HL-60 (cell line): Measurements from ENCODE around the gene SPRING1.

ENCODE experiments used
- DNase-seq, 2 experiments: peaks; one replicate each; pipeline ENCODE4 v3.0.0-alpha.2; 2010 to 2020; ENCODE audit warnings: low read depth in 1 of 2, low spot score in 1 of 2
- H3K27ac ChIP-seq: fragments of 250-450 bp; sonication (Bioruptor Pico); replicated peaks from 2 replicates; pipeline ENCODE4 v1.5.1; 2020; ENCODE audit warnings: mild to moderate bottlenecking, moderate library complexity
- H3K27me3 ChIP-seq: fragments of 250-450 bp; sonication (Bioruptor Pico); 2 replicates; pipeline ENCODE4 v1.5.1; 2021; ENCODE audit warnings: mild to moderate bottlenecking, moderate library complexity; ENCODE audit not compliant: insufficient read depth, poor library complexity, severe bottlenecking
- H3K4me3 ChIP-seq: replicated peaks from 2 replicates; pipeline ENCODE4 v1.5.1; 2011; ENCODE audit warnings: mild to moderate bottlenecking, control low read depth, low read length; ENCODE audit not compliant: insufficient read depth
- GABPA ChIP-seq: IDR thresholded peaks from 2 replicates; pipeline ENCODE4 v1.6.1; 2012; ENCODE audit warnings: low read depth
- POLR2AphosphoS5 ChIP-seq: IDR thresholded peaks from 2 replicates; pipeline ENCODE4 v1.6.1; 2012; ENCODE audit warnings: low read depth
- SPI1 ChIP-seq: IDR thresholded peaks from 2 replicates; pipeline ENCODE4 v1.6.1; 2012; ENCODE audit warnings: low read depth, mild to moderate bottlenecking, borderline replicate concordance
- long read RNA-seq: library from polyadenylated mRNA; unstranded; transcript quantifications from one replicate; pipeline ENCODE4 v2.0.0, GENCODE V29; 2020
- TF ChIP-seq, protein P1 (sequence below): IDR thresholded peaks from 2 replicates; pipeline ENCODE4 v1.6.1; 2012; ENCODE audit warnings: low read depth; ENCODE audit not compliant: insufficient replicate concordance
- TF ChIP-seq, protein P2 (sequence below): IDR thresholded peaks from one replicate; pipeline ENCODE4 v1.5.1; 2011; ENCODE audit warnings: low read length, control low read depth, inconsistent platforms; ENCODE audit not compliant: insufficient read depth

Gene SPRING1, protein sequence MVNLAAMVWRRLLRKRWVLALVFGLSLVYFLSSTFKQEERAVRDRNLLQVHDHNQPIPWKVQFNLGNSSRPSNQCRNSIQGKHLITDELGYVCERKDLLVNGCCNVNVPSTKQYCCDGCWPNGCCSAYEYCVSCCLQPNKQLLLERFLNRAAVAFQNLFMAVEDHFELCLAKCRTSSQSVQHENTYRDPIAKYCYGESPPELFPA
- long read RNA-seq, full-length matches to known transcripts = 2 of 13 reads
- long read RNA-seq, partial matches to known transcripts = 0 of 13 reads
- long read RNA-seq, other reads (novel, unspliced or antisense) = 11 of 13 reads

DNA sequence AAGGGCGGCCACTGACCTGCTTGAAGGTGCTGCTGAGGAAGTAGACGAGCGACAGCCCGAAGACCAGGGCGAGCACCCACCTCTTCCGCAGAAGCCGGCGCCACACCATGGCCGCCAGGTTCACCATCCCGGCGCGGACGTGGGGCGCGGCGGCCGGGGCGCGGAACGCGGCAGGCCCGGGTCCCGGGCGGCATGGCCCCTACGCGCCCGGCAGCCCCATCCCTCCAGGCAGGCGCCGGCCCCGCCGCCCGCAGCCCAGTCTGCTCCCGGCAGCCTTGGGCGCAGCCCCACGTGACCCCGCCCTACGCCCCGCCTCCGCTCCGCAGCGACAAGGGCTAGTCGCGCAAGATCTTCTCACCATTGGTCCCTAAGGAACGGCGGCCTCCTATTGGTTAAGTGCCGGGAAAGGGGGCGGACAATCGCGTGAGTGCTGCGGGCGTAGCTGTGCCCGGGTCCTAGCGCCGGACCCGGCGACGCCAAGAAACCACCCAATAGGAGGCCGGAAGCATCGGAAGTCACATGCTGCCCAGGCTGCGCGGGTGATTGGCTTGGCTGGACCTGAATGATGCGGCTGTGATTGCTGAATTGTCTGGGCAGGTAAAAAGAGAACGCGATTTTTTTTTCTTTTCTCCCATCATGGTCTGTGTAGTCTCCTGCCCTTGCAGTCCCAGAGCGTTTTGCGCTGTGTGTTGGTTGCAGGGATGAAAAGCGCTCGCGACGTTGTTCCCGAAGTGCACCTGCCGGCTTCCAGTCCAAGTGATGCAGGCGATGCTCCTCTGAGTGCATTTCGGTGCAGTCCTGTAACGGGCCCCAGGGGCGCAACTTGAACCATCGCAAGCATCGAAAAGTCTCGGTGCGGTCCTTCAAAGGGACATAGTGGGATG, at the start of gene SPRING1, which contains the start of gene RNFT2:
TSS of gene SPRING1 (minus strand) at position 296 of the 884 bp plus-strand sequence. CDS start at position 127, 169 bp downstream.
TSS of gene RNFT2 (plus strand) at position 542 of the 884 bp plus-strand sequence. CDS start 2,183 bp downstream, outside the sequence.
- TF ChIP-seq GABPA = no peak
- TF ChIP-seq POLR2AphosphoS5 = no peak
- H3K27ac ChIP-seq = no peak within 1 kb of the TSS

DNA sequence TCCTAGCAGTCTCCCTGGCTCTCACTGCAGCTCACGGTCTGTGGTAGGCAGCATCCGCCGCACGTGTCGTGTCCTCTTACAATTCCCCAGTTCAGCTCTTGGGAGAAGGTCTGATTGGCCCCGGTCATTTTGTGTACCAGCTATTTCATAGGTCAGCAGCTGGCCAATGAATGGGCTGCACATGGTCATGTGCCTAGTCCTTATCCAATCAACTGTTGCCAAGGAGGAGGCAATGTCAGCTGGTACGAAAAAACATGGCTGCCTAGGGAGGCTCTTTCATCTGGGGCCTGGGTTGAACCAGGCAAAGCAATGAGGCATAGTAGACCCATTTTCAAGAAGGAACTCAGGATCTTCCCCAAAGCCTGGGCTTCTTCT, 46.4 kb upstream of the SPRING1 start:
- Histone ChIP-seq H3K4me3 (no peak overlapping the region), H3K27me3 (no peaks in the 10 kb centered on the region), H3K27ac (no peak overlapping the region)
- DNase-seq = no peak
- TF ChIP-seq, protein P1, sequence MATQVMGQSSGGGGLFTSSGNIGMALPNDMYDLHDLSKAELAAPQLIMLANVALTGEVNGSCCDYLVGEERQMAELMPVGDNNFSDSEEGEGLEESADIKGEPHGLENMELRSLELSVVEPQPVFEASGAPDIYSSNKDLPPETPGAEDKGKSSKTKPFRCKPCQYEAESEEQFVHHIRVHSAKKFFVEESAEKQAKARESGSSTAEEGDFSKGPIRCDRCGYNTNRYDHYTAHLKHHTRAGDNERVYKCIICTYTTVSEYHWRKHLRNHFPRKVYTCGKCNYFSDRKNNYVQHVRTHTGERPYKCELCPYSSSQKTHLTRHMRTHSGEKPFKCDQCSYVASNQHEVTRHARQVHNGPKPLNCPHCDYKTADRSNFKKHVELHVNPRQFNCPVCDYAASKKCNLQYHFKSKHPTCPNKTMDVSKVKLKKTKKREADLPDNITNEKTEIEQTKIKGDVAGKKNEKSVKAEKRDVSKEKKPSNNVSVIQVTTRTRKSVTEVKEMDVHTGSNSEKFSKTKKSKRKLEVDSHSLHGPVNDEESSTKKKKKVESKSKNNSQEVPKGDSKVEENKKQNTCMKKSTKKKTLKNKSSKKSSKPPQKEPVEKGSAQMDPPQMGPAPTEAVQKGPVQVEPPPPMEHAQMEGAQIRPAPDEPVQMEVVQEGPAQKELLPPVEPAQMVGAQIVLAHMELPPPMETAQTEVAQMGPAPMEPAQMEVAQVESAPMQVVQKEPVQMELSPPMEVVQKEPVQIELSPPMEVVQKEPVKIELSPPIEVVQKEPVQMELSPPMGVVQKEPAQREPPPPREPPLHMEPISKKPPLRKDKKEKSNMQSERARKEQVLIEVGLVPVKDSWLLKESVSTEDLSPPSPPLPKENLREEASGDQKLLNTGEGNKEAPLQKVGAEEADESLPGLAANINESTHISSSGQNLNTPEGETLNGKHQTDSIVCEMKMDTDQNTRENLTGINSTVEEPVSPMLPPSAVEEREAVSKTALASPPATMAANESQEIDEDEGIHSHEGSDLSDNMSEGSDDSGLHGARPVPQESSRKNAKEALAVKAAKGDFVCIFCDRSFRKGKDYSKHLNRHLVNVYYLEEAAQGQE = no peak
- TF ChIP-seq, protein P2, sequence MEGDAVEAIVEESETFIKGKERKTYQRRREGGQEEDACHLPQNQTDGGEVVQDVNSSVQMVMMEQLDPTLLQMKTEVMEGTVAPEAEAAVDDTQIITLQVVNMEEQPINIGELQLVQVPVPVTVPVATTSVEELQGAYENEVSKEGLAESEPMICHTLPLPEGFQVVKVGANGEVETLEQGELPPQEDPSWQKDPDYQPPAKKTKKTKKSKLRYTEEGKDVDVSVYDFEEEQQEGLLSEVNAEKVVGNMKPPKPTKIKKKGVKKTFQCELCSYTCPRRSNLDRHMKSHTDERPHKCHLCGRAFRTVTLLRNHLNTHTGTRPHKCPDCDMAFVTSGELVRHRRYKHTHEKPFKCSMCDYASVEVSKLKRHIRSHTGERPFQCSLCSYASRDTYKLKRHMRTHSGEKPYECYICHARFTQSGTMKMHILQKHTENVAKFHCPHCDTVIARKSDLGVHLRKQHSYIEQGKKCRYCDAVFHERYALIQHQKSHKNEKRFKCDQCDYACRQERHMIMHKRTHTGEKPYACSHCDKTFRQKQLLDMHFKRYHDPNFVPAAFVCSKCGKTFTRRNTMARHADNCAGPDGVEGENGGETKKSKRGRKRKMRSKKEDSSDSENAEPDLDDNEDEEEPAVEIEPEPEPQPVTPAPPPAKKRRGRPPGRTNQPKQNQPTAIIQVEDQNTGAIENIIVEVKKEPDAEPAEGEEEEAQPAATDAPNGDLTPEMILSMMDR = no peak
- TF ChIP-seq POLR2AphosphoS5 = no peak
- no peak for TF ChIP-seq GABPA
- TF ChIP-seq SPI1 = no peak

More for the DNA sequence above, at the start of gene SPRING1, which contains the start of gene RNFT2:
- H3K4me3 ChIP-seq = peak within 1 kb of the TSS; percentile 94
- peak; percentile 98 to 100 for DNase-seq
- H3K27me3 ChIP-seq = no peaks in the 10 kb centered on the region

DNA sequence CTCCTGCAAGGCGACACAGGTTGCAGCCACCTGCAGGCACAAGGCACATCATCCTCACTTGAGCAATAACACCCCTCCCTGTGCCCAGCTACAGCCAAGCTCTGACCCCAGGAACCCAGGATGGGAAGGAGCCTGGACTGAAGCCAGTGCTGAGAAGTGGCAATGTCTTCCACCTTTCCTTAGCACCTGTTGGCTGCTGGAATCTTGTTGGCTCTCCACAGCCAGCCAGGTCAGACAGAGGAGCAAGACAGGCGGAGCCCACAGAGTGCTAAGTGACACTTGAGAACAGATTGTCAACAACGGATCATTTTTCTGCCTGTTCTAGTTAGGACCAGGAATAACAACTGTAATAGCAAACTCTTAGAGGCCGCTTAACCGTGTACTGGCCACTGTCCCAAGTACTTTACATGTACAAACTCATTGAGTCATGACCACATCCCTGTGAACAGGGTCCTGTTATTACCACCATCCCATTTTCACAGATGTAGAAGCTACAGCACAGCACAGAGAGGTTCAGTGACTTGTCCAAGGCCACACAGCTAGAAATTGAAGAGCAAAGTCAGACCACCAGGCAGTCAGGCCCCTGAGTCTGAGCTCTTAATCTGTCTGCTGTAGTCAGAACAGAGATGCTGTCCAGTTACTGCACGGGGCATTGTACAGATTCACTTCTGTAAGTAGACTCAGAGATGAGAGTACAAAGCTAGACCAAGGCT, 45.8 kb upstream of the SPRING1 start:
- Histone ChIP-seq H3K27ac (no peak overlapping the region), H3K27me3 (no peaks in the 10 kb centered on the region), H3K4me3 (no peak overlapping the region)
- TF ChIP-seq SPI1 = no peak
- no peak for TF ChIP-seq POLR2AphosphoS5
- TF ChIP-seq, protein P1 = no peak
- TF ChIP-seq, protein P2 = no peak
- no peak for TF ChIP-seq GABPA
- DNase-seq = no peak
